Erythroblast (primary cell): ENCODE results near the gene NPTX1.

Source experiments
- GATA1 ChIP-seq: IDR thresholded peaks from 2 replicates; pipeline ENCODE4 v1.6.1; 2011; ENCODE audit warnings: low read depth, mild to moderate bottlenecking, control low read depth, low read length, moderate library complexity
- POLR2A ChIP-seq: IDR thresholded peaks from 2 replicates; pipeline ENCODE4 v1.6.1; 2011; ENCODE audit warnings: mild to moderate bottlenecking, low read length

DNA sequence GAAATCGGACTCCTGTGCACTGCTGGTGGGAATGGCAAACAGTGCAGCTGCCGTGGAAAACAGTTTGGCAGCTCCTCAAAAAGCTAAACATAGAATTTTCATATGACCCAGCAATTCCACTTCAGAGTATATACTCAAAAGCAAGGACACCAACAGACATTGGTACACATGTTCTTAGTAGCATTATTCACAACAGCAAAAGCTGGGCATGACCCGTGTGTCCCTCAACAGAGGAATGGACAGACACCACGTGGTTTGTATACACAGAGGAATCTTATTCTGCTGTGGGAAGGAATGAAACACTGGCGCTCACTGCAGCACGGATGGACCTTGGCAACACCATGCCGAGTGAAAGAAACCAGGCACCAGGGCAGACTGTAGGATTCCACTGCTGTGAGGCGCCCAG is 16.0 kb downstream of the NPTX1 start:
- no peak for TF ChIP-seq POLR2A
- no peak for TF ChIP-seq GATA1
